RWPE1 (cell line): ENCODE data around the gene EPB42.
A peak's percentile ranks its signal among the peaks of the same experiment; 100 is the strongest.

Experiments
- CTCF ChIA-PET: fragments of 350-600 bp; sonication (Branson Sonifier 250); formaldehyde crosslinking; extraction: SDS; loops from one replicate; lab custom pipeline; 2021; lab: Yijun Ruan, JAX
- POLR2A ChIA-PET: fragments of 400-600 bp; formaldehyde crosslinking; extraction: SDS; loops from one replicate; lab custom pipeline; 2020; ENCODE audit warnings: antibody characterized with exemption; ENCODE audit not compliant: low non-redundant PET; lab: Yijun Ruan, JAX
- DNase-seq: peaks from one replicate; pipeline ENCODE4 v3.0.0; 2012; ENCODE audit warnings: low spot score
- H3K27ac ChIP-seq: fragments of 450-650 bp; 2 replicates; pipeline ENCODE4 v1.5.1; 2017
- TF ChIP-seq, protein P1 (sequence below): fragments of 450-650 bp; conservative IDR thresholded peaks from 2 replicates; pipeline ENCODE4 v1.5.1; 2017; ENCODE audit warnings: low read depth, mild to moderate bottlenecking

EPB42 gene

DNA sequence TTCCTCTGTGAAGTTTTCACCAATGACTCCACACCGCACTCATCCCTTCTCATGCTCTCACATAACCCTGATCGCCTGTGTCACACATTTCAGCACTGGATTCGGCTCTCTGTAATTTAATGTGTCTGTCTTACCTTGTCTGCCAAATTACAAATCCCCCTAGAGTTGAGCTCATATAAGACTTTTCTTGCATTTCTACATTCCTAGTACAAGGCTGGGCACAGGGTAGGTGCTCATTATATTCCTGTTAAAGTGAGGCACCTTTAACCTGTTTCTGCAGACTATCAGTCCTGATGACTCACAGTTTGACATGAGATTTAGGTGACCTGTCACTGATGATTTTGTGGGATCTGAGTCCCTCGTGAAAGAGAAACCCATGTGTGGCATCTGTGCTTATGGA is 23.3 kb upstream of the EPB42 start:
- H3K27ac ChIP-seq = no peak overlapping the region
- no peak for DNase-seq
- POLR2A ChIA-PET = no interaction called here
- CTCF ChIA-PET = no interaction called here
- TF ChIP-seq, protein P1, sequence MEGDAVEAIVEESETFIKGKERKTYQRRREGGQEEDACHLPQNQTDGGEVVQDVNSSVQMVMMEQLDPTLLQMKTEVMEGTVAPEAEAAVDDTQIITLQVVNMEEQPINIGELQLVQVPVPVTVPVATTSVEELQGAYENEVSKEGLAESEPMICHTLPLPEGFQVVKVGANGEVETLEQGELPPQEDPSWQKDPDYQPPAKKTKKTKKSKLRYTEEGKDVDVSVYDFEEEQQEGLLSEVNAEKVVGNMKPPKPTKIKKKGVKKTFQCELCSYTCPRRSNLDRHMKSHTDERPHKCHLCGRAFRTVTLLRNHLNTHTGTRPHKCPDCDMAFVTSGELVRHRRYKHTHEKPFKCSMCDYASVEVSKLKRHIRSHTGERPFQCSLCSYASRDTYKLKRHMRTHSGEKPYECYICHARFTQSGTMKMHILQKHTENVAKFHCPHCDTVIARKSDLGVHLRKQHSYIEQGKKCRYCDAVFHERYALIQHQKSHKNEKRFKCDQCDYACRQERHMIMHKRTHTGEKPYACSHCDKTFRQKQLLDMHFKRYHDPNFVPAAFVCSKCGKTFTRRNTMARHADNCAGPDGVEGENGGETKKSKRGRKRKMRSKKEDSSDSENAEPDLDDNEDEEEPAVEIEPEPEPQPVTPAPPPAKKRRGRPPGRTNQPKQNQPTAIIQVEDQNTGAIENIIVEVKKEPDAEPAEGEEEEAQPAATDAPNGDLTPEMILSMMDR = no peak

GRCh38 chr15:43243020-43243645 is 22.3 kb upstream of the EPB42 start:
- TF ChIP-seq, protein P1 = no peak
- CTCF ChIA-PET = no interaction called here
- DNase-seq = no peak
- H3K27ac ChIP-seq = no peak overlapping the region
- POLR2A ChIA-PET = no interaction called here

GRCh38 chr15:43242616-43243015 is 21.8 kb upstream of the EPB42 start:
- ChIA-PET CTCF (no interaction called here), POLR2A (no interaction called here)
- DNase-seq = no peak
- no peak overlapping the region for H3K27ac ChIP-seq
- TF ChIP-seq, protein P1 = no peak

- DNase-seq = no peak
- ChIA-PET CTCF (interaction anchor here (1.0 kb wide), 1 partner anchor 12 kb away, joined by 3 read pairs; no protein-coding TSS in a partner anchor), POLR2A (no interaction called here)
- peak overlapping the region; percentile 18; the same call in 1 of the 2 replicates for H3K27ac ChIP-seq
- TF ChIP-seq, protein P1 = no peak
Measured at GRCh38 chr15:43241100-43241499, 20.3 kb upstream of the EPB42 start.

GRCh38 chr15:43239732-43240491 is 19.1 kb upstream of the EPB42 start:
- CTCF ChIA-PET = no interaction called here
- no peak overlapping the region for H3K27ac ChIP-seq
- DNase-seq = no peak
- TF ChIP-seq, protein P1 = no peak
- POLR2A ChIA-PET = no interaction called here

GRCh38 chr15:43238671-43239131 is 17.9 kb upstream of the EPB42 start:
- TF ChIP-seq, protein P1 = no peak
- POLR2A ChIA-PET = no interaction called here
- CTCF ChIA-PET = interaction anchor here (0.5 to 1.5 kb wide), 3 partner anchors 13 to 963 kb away, joined by 3 to 5 read pairs (median 3); no protein-coding TSS in a partner anchor
- peak; percentile 41 for DNase-seq
- H3K27ac ChIP-seq = no peak overlapping the region
